Measurements from ENCODE around the gene NEU1. TPM values are rescaled to one million over a fixed set of nuclear protein-coding genes. Genes with fewer than 3 reads are reported as not detected.
"Not testable (repeated sequence)": the region's sequence is repeated elsewhere in the genome, so short reads cannot be mapped to it uniquely, and the experiment has no call there.

NEU1 gene
- total RNA-seq, 1 donor from 2014 or later = 26.0 TPM

- H3K36me3 ChIP-seq = no peaks in the 10 kb centered on the region
- intact Hi-C loops (cut with DNase I) = no loop called here
- no peaks in the 10 kb centered on the region for H3K27me3 ChIP-seq
- no peaks in the 10 kb centered on the region for H3K9me3 ChIP-seq
- peak overlapping the region; percentile 39 for H3K27ac ChIP-seq
- no peak overlapping the region for H3K4me3 ChIP-seq
- no peak for TF ChIP-seq CTCF (IDR thresholded peaks at IDR 0.05)
- DNase-seq (ENCODE audit: extremely low spot score in 2 of 2) = no peak
- peaks cover 8% of the 10 kb centered on the region for H3K4me1 ChIP-seq
These were observed 8.5 kb upstream of the NEU1 start for GRCh38 chr6:31871046-31871659.

GRCh38 chr6:31870385-31870921 lies 7.8 kb upstream of the NEU1 start:
- intact Hi-C loops (cut with DNase I) = no loop called here
- DNase-seq (ENCODE audit: extremely low spot score in 2 of 2) = no peak
- Histone ChIP-seq H3K9me3 (no peaks in the 10 kb centered on the region), H3K36me3 (no peaks in the 10 kb centered on the region), H3K27me3 (no peaks in the 10 kb centered on the region), H3K4me1 (peaks cover 8% of the 10 kb centered on the region), H3K27ac (peak overlapping the region; percentile 39), H3K4me3 (no peak overlapping the region)
- TF ChIP-seq POLR2A (IDR thresholded peaks at IDR 0.05) = no peak

- no peak for TF ChIP-seq CTCF (IDR thresholded peaks at IDR 0.05)
- TF ChIP-seq POLR2A (IDR thresholded peaks at IDR 0.05) = no peak
- no peak for TF ChIP-seq POLR2AphosphoS5 (IDR thresholded peaks at IDR 0.05; ENCODE audit: insufficient read depth in 1 of 2, low read depth in 1 of 2)
- intact Hi-C loops (cut with DNase I) = no loop called here
- no peak overlapping the region for H3K4me3 ChIP-seq
- peaks cover 8% of the 10 kb centered on the region for H3K4me1 ChIP-seq
- H3K9me3 ChIP-seq = no peaks in the 10 kb centered on the region
- no peaks in the 10 kb centered on the region for H3K27me3 ChIP-seq
- no peak for DNase-seq (ENCODE audit: extremely low spot score in 2 of 2)
- no peaks in the 10 kb centered on the region for H3K36me3 ChIP-seq
- no peak overlapping the region for H3K27ac ChIP-seq
These were observed 6.7 kb upstream of the NEU1 start for GRCh38 chr6:31869343-31869742.

GRCh38 chr6:31868658-31868971 lies 6.0 kb upstream of the NEU1 start:
- H3K36me3 ChIP-seq; intact Hi-C loops (cut with DNase I); DNase-seq (ENCODE audit: extremely low spot score in 2 of 2); H3K27ac ChIP-seq; H3K4me1 ChIP-seq; H3K4me3 ChIP-seq; H3K27me3 ChIP-seq; H3K9me3 ChIP-seq: not testable (repeated sequence)

- H3K36me3 ChIP-seq = no peaks in the 10 kb centered on the region
- TF ChIP-seq POLR2A (IDR thresholded peaks at IDR 0.05) (no peak), POLR2AphosphoS5 (IDR thresholded peaks at IDR 0.05; ENCODE audit: insufficient read depth in 1 of 2, low read depth in 1 of 2) (no peak), CTCF (IDR thresholded peaks at IDR 0.05) (no peak)
- H3K9me3 ChIP-seq = no peaks in the 10 kb centered on the region
- H3K4me3 ChIP-seq = no peak overlapping the region
- intact Hi-C loops (cut with DNase I) = no loop called here
- H3K4me1 ChIP-seq = peaks cover 17% of the 10 kb centered on the region
- no peak overlapping the region for H3K27ac ChIP-seq
- no peaks in the 10 kb centered on the region for H3K27me3 ChIP-seq
- no peak for DNase-seq (ENCODE audit: extremely low spot score in 2 of 2)
These were observed 2.8 kb upstream of the NEU1 start for GRCh38 chr6:31865205-31866118.

- peaks cover 0 to 5% of the 10 kb centered on the region in 2 donors for H3K36me3 ChIP-seq
- TF ChIP-seq POLR2A (IDR thresholded peaks at IDR 0.05) = no peak
- intact Hi-C loops (cut with DNase I) = no loop called here
- H3K4me3 ChIP-seq = no peak overlapping the region
- H3K27me3 ChIP-seq = no peaks in the 10 kb centered on the region
- DNase-seq (ENCODE audit: extremely low spot score in 2 of 2) = no peak
- no peaks in the 10 kb centered on the region for H3K9me3 ChIP-seq
- no peak overlapping the region for H3K27ac ChIP-seq
- H3K4me1 ChIP-seq = peaks cover 16% of the 10 kb centered on the region
These were observed 2.2 kb upstream of the NEU1 start for GRCh38 chr6:31864818-31865204.

GRCh38 chr6:31864123-31864562 lies 1.5 kb upstream of the NEU1 start:
- H3K27me3 ChIP-seq; DNase-seq (ENCODE audit: extremely low spot score in 2 of 2); intact Hi-C loops (cut with DNase I); H3K9me3 ChIP-seq: not testable (repeated sequence)
- H3K36me3 ChIP-seq = peaks cover 0 to 12% of the 10 kb centered on the region in 2 donors
- peaks cover 16% of the 10 kb centered on the region for H3K4me1 ChIP-seq
- H3K27ac ChIP-seq = peak overlapping the region; percentile 95
- peak overlapping the region; percentile 50 to 85 for H3K4me3 ChIP-seq

Measured in vagina (tissue), 2 donors.